Activated T-helper 2 cell treated with anti-CD3 and anti-CD28 coated beads, Interferon-gamma antibody, Interleukin-2, Interleukin-4, amounts not matched to agents 10 μg/mL and 5 μg/mL and 100 μg/mL, durations not matched to agents 14 hours and 24 hours and 36 hours (primary cell): ENCODE results near the gene PSG3. TPM values are rescaled to one million over a fixed set of nuclear protein-coding genes. Genes with fewer than 3 reads are reported as not detected.
"Not testable (repeated sequence)": the region's sequence is repeated elsewhere in the genome, so short reads cannot be mapped to it uniquely, and the experiment has no call there.

Experiments used
- DNase-seq: peaks from one replicate; pipeline ENCODE4 v3.0.0; 2021; ENCODE audit warnings: low spot score
- H3K27ac Mint-ChIP-seq: one replicate; pipeline ENCODE4 v1.8.0; 2021; ENCODE audit warnings: mixed read lengths
- H3K27me3 Mint-ChIP-seq: one replicate; pipeline ENCODE4 v1.8.0; 2021; ENCODE audit warnings: low read depth, mixed read lengths
- H3K36me3 Mint-ChIP-seq: one replicate; pipeline ENCODE4 v1.8.0; 2021; ENCODE audit warnings: low read depth, mixed read lengths
- H3K4me1 Mint-ChIP-seq: one replicate; pipeline ENCODE4 v1.8.0; 2021; ENCODE audit warnings: low read depth, mixed read lengths
- H3K4me3 Mint-ChIP-seq: one replicate; pipeline ENCODE4 v1.8.0; 2021; ENCODE audit warnings: low read depth, mild to moderate bottlenecking, moderate library complexity, mixed read lengths
- H3K9me3 Mint-ChIP-seq: one replicate; pipeline ENCODE4 v1.8.0; 2021; ENCODE audit warnings: mixed read lengths
- intact Hi-C: fragments of 100-400 bp; cut with micrococcal nuclease; formaldehyde crosslinking; loops from one replicate; pipeline ENCODE4 v1.15.1; 2023
- total RNA-seq: library from RNA; stranded (reverse); gene quantifications from 2 replicates; pipeline ENCODE4 v1.2.3, GENCODE V29; 2022

Gene PSG3
- total RNA-seq = not detected in 2 replicates

GRCh38 chr19:42740381-42740780, at the start of gene PSG3:
Gene PSG3, minus strand, starts transcription at chr19:42740481. Its CDS starts 97 bp downstream, at chr19:42740384.
- H3K36me3 Mint-ChIP-seq, H3K27me3 Mint-ChIP-seq, H3K9me3 Mint-ChIP-seq, H3K27ac Mint-ChIP-seq, intact Hi-C loops, DNase-seq, H3K4me3 Mint-ChIP-seq, H3K4me1 Mint-ChIP-seq: not testable (repeated sequence)

- intact Hi-C loops, H3K36me3 Mint-ChIP-seq, H3K27ac Mint-ChIP-seq, DNase-seq, H3K27me3 Mint-ChIP-seq, H3K4me3 Mint-ChIP-seq, H3K4me1 Mint-ChIP-seq: not testable (repeated sequence)
- H3K9me3 Mint-ChIP-seq = peaks cover 18% of the 10 kb centered on the region
Observed at GRCh38 chr19:42788766-42789165, 48.5 kb upstream of the PSG3 start.

GRCh38 chr19:42787766-42788165, 47.5 kb upstream of the PSG3 start:
- intact Hi-C loops, DNase-seq, H3K27me3 Mint-ChIP-seq, H3K4me3 Mint-ChIP-seq, H3K9me3 Mint-ChIP-seq, H3K36me3 Mint-ChIP-seq, H3K27ac Mint-ChIP-seq, H3K4me1 Mint-ChIP-seq: not testable (repeated sequence)

GRCh38 chr19:42776750-42777612, 36.7 kb upstream of the PSG3 start:
- intact Hi-C loops = loop anchor here (1.0 to 10.0 kb wide), 2 partner anchors 93 to 172 kb away; no protein-coding TSS in a partner anchor
- not testable (repeated sequence) for H3K27me3 Mint-ChIP-seq

GRCh38 chr19:42774510-42775158, 34.4 kb upstream of the PSG3 start:
- H3K4me1 Mint-ChIP-seq, H3K27ac Mint-ChIP-seq, H3K4me3 Mint-ChIP-seq, DNase-seq, H3K27me3 Mint-ChIP-seq, H3K36me3 Mint-ChIP-seq, H3K9me3 Mint-ChIP-seq: not testable (repeated sequence)
- intact Hi-C loops = loop anchor here (10.0 kb wide), 1 partner anchor 170 kb away; no protein-coding TSS in a partner anchor

More at GRCh38 chr19:42776750-42777612, 36.7 kb upstream of the PSG3 start:
- not testable (repeated sequence) for H3K4me3 Mint-ChIP-seq, DNase-seq, H3K36me3 Mint-ChIP-seq, H3K27ac Mint-ChIP-seq, H3K9me3 Mint-ChIP-seq, H3K4me1 Mint-ChIP-seq

- H3K36me3 Mint-ChIP-seq, H3K4me3 Mint-ChIP-seq, DNase-seq, H3K4me1 Mint-ChIP-seq, H3K9me3 Mint-ChIP-seq, H3K27ac Mint-ChIP-seq, H3K27me3 Mint-ChIP-seq: not testable (repeated sequence)
- intact Hi-C loops = loop anchor here (10.0 kb wide), 1 partner anchor 133 kb away; no protein-coding TSS in a partner anchor
Observed at GRCh38 chr19:42767319-42767718, 27.0 kb upstream of the PSG3 start.

GRCh38 chr19:42766871-42767270, 26.6 kb upstream of the PSG3 start:
- not testable (repeated sequence) for H3K4me1 Mint-ChIP-seq, H3K9me3 Mint-ChIP-seq, H3K27me3 Mint-ChIP-seq, DNase-seq, H3K27ac Mint-ChIP-seq, H3K36me3 Mint-ChIP-seq, H3K4me3 Mint-ChIP-seq
- intact Hi-C loops = loop anchor here (10.0 kb wide), 1 partner anchor 132 kb away; no protein-coding TSS in a partner anchor

GRCh38 chr19:42764836-42765235, 24.6 kb upstream of the PSG3 start:
- no peaks in the 10 kb centered on the region for H3K36me3 Mint-ChIP-seq
- no peaks in the 10 kb centered on the region for H3K27me3 Mint-ChIP-seq
- H3K9me3 Mint-ChIP-seq = no peaks in the 10 kb centered on the region
- DNase-seq = no peak
- no peak overlapping the region for H3K4me3 Mint-ChIP-seq
- H3K4me1 Mint-ChIP-seq = peaks cover 15% of the 10 kb centered on the region
- intact Hi-C loops = loop anchor here (10.0 kb wide), 1 partner anchor 130 kb away; no protein-coding TSS in a partner anchor
- no peak overlapping the region for H3K27ac Mint-ChIP-seq

- Mint-ChIP-seq H3K4me1 (peaks cover 15% of the 10 kb centered on the region), H3K4me3 (no peak overlapping the region), H3K9me3 (no peaks in the 10 kb centered on the region), H3K27ac (no peak overlapping the region), H3K27me3 (no peaks in the 10 kb centered on the region), H3K36me3 (no peaks in the 10 kb centered on the region)
- no peak for DNase-seq
- intact Hi-C loops = loop anchor here (10.0 kb wide), 1 partner anchor 128 kb away; no protein-coding TSS in a partner anchor
Observed at GRCh38 chr19:42762789-42763188, 22.5 kb upstream of the PSG3 start.

- H3K4me1 Mint-ChIP-seq = peaks cover 15% of the 10 kb centered on the region
- not testable (repeated sequence) for H3K9me3 Mint-ChIP-seq, H3K36me3 Mint-ChIP-seq, H3K27me3 Mint-ChIP-seq, DNase-seq, H3K4me3 Mint-ChIP-seq, H3K27ac Mint-ChIP-seq
- intact Hi-C loops = loop anchor here (10.0 kb wide), 1 partner anchor 127 kb away; no protein-coding TSS in a partner anchor
Observed at GRCh38 chr19:42761924-42762295, 21.6 kb upstream of the PSG3 start.

- H3K36me3 Mint-ChIP-seq = not testable (repeated sequence)
Observed at GRCh38 chr19:42760954-42761923, 21.0 kb upstream of the PSG3 start.

GRCh38 chr19:42758667-42759066, 18.4 kb upstream of the PSG3 start:
- H3K9me3 Mint-ChIP-seq, H3K36me3 Mint-ChIP-seq, DNase-seq, intact Hi-C loops, H3K27me3 Mint-ChIP-seq, H3K27ac Mint-ChIP-seq, H3K4me3 Mint-ChIP-seq: not testable (repeated sequence)
- peaks cover 15% of the 10 kb centered on the region for H3K4me1 Mint-ChIP-seq

More at GRCh38 chr19:42760954-42761923, 21.0 kb upstream of the PSG3 start:
- DNase-seq, H3K4me3 Mint-ChIP-seq, H3K9me3 Mint-ChIP-seq, H3K27ac Mint-ChIP-seq, H3K27me3 Mint-ChIP-seq: not testable (repeated sequence)
- intact Hi-C loops = loop anchor here (10.0 kb wide), 1 partner anchor 126 kb away; no protein-coding TSS in a partner anchor
- H3K4me1 Mint-ChIP-seq = peaks cover 15% of the 10 kb centered on the region
